H9 (cell line): ENCODE data around the gene RAB11FIP4. TPM values are rescaled to one million over a fixed set of nuclear protein-coding genes. Genes with fewer than 3 reads are reported as not detected.

Experiments
- DNase-seq: peaks from one replicate; pipeline ENCODE4 v3.0.0-alpha.2; 2017
- H2AFZ ChIP-seq: one replicate; pipeline ENCODE4 v1.6.1; 2013; ENCODE audit warnings: mild to moderate bottlenecking, low read length, control low read depth, moderate library complexity
- H2AK5ac ChIP-seq: 2 replicates; pipeline ENCODE4 v1.6.1; 2013; ENCODE audit warnings: low read length, control low read depth, mixed read lengths; ENCODE audit not compliant: insufficient read length
- H2BK120ac ChIP-seq: one replicate; pipeline ENCODE4 v1.6.1; 2013; ENCODE audit warnings: low read depth, mild to moderate bottlenecking, low read length, control low read depth, inconsistent platforms; ENCODE audit not compliant: poor library complexity, severe bottlenecking
- H2BK12ac ChIP-seq: 2 replicates; pipeline ENCODE4 v1.6.1; 2013; ENCODE audit warnings: low read length, control low read depth, mixed read lengths, low read depth; ENCODE audit not compliant: insufficient read length
- H2BK15ac ChIP-seq: 2 replicates; pipeline ENCODE4 v1.6.1; 2013; ENCODE audit warnings: low read depth, low read length, control low read depth
- H2BK20ac ChIP-seq: one replicate; pipeline ENCODE4 v1.6.1; 2013; ENCODE audit warnings: low read depth, mild to moderate bottlenecking, low read length, control low read depth, inconsistent platforms; ENCODE audit not compliant: poor library complexity, severe bottlenecking
- H2BK5ac ChIP-seq: 2 replicates; pipeline ENCODE4 v1.6.1; 2013; ENCODE audit warnings: low read length, control low read depth, mixed read lengths; ENCODE audit not compliant: insufficient read length
- H3K14ac ChIP-seq: 2 replicates; pipeline ENCODE4 v1.6.1; 2013; ENCODE audit warnings: low read length, control low read depth; ENCODE audit not compliant: insufficient read depth
- H3K18ac ChIP-seq: 2 replicates; pipeline ENCODE4 v1.6.1; 2013; ENCODE audit warnings: low read depth, mild to moderate bottlenecking, mixed read lengths, low read length, control low read depth; ENCODE audit not compliant: insufficient read length
- H3K23ac ChIP-seq: 2 replicates; pipeline ENCODE4 v1.6.1; 2013; ENCODE audit warnings: low read length, control low read depth, mixed read lengths, low read depth; ENCODE audit not compliant: insufficient read length
- H3K23me2 ChIP-seq: 2 replicates; pipeline ENCODE4 v1.6.1; 2013; ENCODE audit warnings: low read depth, mild to moderate bottlenecking, mixed read lengths, low read length, control low read depth; ENCODE audit not compliant: insufficient read length, poor library complexity, severe bottlenecking
- H3K27ac ChIP-seq: 2 replicates; pipeline ENCODE4 v1.5.1; 2013; ENCODE audit warnings: low read length, control low read depth, mixed read lengths, low read depth; ENCODE audit not compliant: insufficient read length
- H3K27me3 ChIP-seq: 2 replicates; pipeline ENCODE4 v1.6.1; 2013; ENCODE audit warnings: low read length, control low read depth, inconsistent platforms; ENCODE audit not compliant: insufficient read depth
- H3K4ac ChIP-seq: 2 replicates; pipeline ENCODE4 v1.6.1; 2013; ENCODE audit warnings: low read depth, mild to moderate bottlenecking, control low read depth, inconsistent platforms, low read length, moderate library complexity
- H3K4me1 ChIP-seq: 2 replicates; pipeline ENCODE4 v1.6.1; 2013; ENCODE audit warnings: low read length, control low read depth, inconsistent platforms; ENCODE audit not compliant: insufficient read depth
- H3K4me2 ChIP-seq: 2 replicates; pipeline ENCODE4 v1.6.1; 2013; ENCODE audit warnings: low read length, control low read depth, mixed read lengths; ENCODE audit not compliant: insufficient read length, insufficient read depth
- H3K56ac ChIP-seq: 2 replicates; pipeline ENCODE4 v1.6.1; 2013; ENCODE audit warnings: low read depth, mild to moderate bottlenecking, mixed read lengths, low read length, control low read depth; ENCODE audit not compliant: insufficient read length
- H3K79me1 ChIP-seq: 2 replicates; pipeline ENCODE4 v1.6.1; 2013; ENCODE audit warnings: low read depth, mild to moderate bottlenecking, moderate library complexity, low read length, control low read depth, inconsistent platforms; ENCODE audit not compliant: insufficient read depth, poor library complexity, severe bottlenecking
- H3K79me2 ChIP-seq: 2 replicates; pipeline ENCODE4 v1.6.1; 2013; ENCODE audit warnings: low read length, control low read depth, inconsistent platforms; ENCODE audit not compliant: insufficient read depth
- H3K9ac ChIP-seq: 2 replicates; pipeline ENCODE4 v1.6.1; 2013; ENCODE audit warnings: low read length, control low read depth, mixed read lengths; ENCODE audit not compliant: insufficient read length; ENCODE audit errors: extremely low read depth
- H3K9me3 ChIP-seq: one replicate; pipeline ENCODE4 v1.6.1; 2013; ENCODE audit warnings: low read depth, low read length, inconsistent platforms; ENCODE audit not compliant: control insufficient read depth
- H3T11ph ChIP-seq: one replicate; pipeline ENCODE4 v1.6.1; 2013; ENCODE audit warnings: mild to moderate bottlenecking, low read length, control low read depth, inconsistent platforms
- H4K20me1 ChIP-seq: one replicate; pipeline ENCODE4 v1.6.1; 2013; ENCODE audit not compliant: control insufficient read depth, insufficient read length, insufficient read depth
- H4K5ac ChIP-seq: 2 replicates; pipeline ENCODE4 v1.6.1; 2013; ENCODE audit warnings: low read depth, mild to moderate bottlenecking, mixed read lengths, low read length, control low read depth; ENCODE audit not compliant: insufficient read length
- H4K8ac ChIP-seq: replicated peaks from 2 replicates; pipeline ENCODE4 v1.6.1; 2013; ENCODE audit warnings: low read length, control low read depth, mixed read lengths, low read depth; ENCODE audit not compliant: insufficient read length
- H4K91ac ChIP-seq: 2 replicates; pipeline ENCODE4 v1.6.1; 2013; ENCODE audit warnings: low read depth, mild to moderate bottlenecking, moderate library complexity, mixed read lengths, low read length, control low read depth; ENCODE audit not compliant: insufficient read length
- H3K27ac Mint-ChIP-seq, 3 experiments: 2 replicates in 2 of 3; 3 replicates in 1 of 3; pipeline ENCODE4 v1.8.0; 2020 to 2021; ENCODE audit warnings: mixed read lengths in 3 of 3, mild to moderate bottlenecking in 1 of 3, moderate library complexity in 1 of 3
- H3K27me3 Mint-ChIP-seq: 2 replicates; pipeline ENCODE4 v1.8.0; 2021; ENCODE audit warnings: low read depth, mild to moderate bottlenecking, moderate library complexity, mixed read lengths
- H3K36me3 Mint-ChIP-seq, 3 experiments: 2 replicates in 2 of 3; 3 replicates in 1 of 3; pipeline ENCODE4 v1.8.0; 2020 to 2021; ENCODE audit warnings: low read depth in 3 of 3, mixed read lengths in 3 of 3; ENCODE audit not compliant: insufficient read depth in 1 of 3
- H3K4me1 Mint-ChIP-seq, 2 experiments: 2 replicates each; pipeline ENCODE4 v1.8.0; 2020; ENCODE audit warnings: mixed read lengths in 2 of 2
- H3K4me3 Mint-ChIP-seq, 2 experiments: 2 replicates in 1 of 2; 3 replicates in 1 of 2; pipeline ENCODE4 v1.8.0; 2020 to 2021; ENCODE audit warnings: mild to moderate bottlenecking in 2 of 2, mixed read lengths in 2 of 2, moderate library complexity in 1 of 2
- H3K9me3 Mint-ChIP-seq, 2 experiments: 2 replicates in 1 of 2; 3 replicates in 1 of 2; pipeline ENCODE4 v1.8.0; 2020; ENCODE audit warnings: mild to moderate bottlenecking in 2 of 2, mixed read lengths in 2 of 2, moderate library complexity in 1 of 2
- CTCF ChIP-seq: fragments of 200-600 bp; sonication (generic); conservative IDR thresholded peaks from 3 replicates; pipeline ENCODE4 v1.8.0; 2021; ENCODE audit warnings: antibody characterized with exemption, mild to moderate bottlenecking
- WGBS: extraction: QIAGEN DNeasy Blood & Tissue Kit; methylation state at CpG from one replicate; pipeline ENCODE4 v1.1.7; 2013; ENCODE audit warnings: missing lambda C conversion rate, low lambda C conversion rate, mixed read lengths; ENCODE audit not compliant: insufficient read length; ENCODE audit errors: extremely low coverage; 5-methylcytosine and 5-hydroxymethylcytosine counted together
- total RNA-seq: library from RNA; stranded (reverse); gene quantifications from 2 replicates; pipeline ENCODE4 v1.2.1, GENCODE V29; 2021

Gene RAB11FIP4
- total RNA-seq, 1 experiment from 2014 or later, result 25.7 TPM

- no peaks in the 10 kb centered on the region for H3K9me3 ChIP-seq
- no peak overlapping the region for H2BK5ac ChIP-seq
- no peak overlapping the region for H3K4me3 Mint-ChIP-seq
- peaks cover 20 to 27% of the 10 kb centered on the region in 2 experiments for H3K4me1 Mint-ChIP-seq
- DNase-seq, result no peak
- H4K20me1 ChIP-seq, result no peaks in the 10 kb centered on the region
- H4K5ac ChIP-seq, result no peak overlapping the region
- H3K4me2 ChIP-seq, result no peak overlapping the region
- WGBS, result no CpG with 5 or more reads among the region's 16 CpGs
- no peak overlapping the region for H2BK12ac ChIP-seq
- H3K27me3 Mint-ChIP-seq, result no peaks in the 10 kb centered on the region
- no peak overlapping the region for H3K56ac ChIP-seq
- H3K9me3 Mint-ChIP-seq, result no peaks in the 10 kb centered on the region
- no peaks in the 10 kb centered on the region for H3K79me2 ChIP-seq
- H3K23ac ChIP-seq, result no peak overlapping the region
- no peak for TF ChIP-seq CTCF
- no peak overlapping the region for H3K9ac ChIP-seq
- H3K27ac Mint-ChIP-seq, result no peak overlapping the region
- H3K4me1 ChIP-seq, result 0 out of 2 replicates have a peak, but pooled peaks cover 1% of the 10 kb centered on the region
- no peak overlapping the region for H3T11ph ChIP-seq
- no peak overlapping the region for H2BK120ac ChIP-seq
- H2BK15ac ChIP-seq, result no peak overlapping the region
- H2BK20ac ChIP-seq, result no peak overlapping the region
- no peak overlapping the region for H4K91ac ChIP-seq
- no peak overlapping the region for H3K27ac ChIP-seq
- no peaks in the 10 kb centered on the region for H3K27me3 ChIP-seq
- H2AFZ ChIP-seq, result no peak overlapping the region
- no peak overlapping the region for H3K18ac ChIP-seq
- H3K4ac ChIP-seq, result no peak overlapping the region
- no peak overlapping the region for H4K8ac ChIP-seq
- H3K23me2 ChIP-seq, result no peaks in the 10 kb centered on the region
- no peak overlapping the region for H3K14ac ChIP-seq
- H3K36me3 Mint-ChIP-seq, result no peaks in the 10 kb centered on the region
- H2AK5ac ChIP-seq, result no peak overlapping the region
- H3K79me1 ChIP-seq, result no peaks in the 10 kb centered on the region
Observed at GRCh38 chr17:31475378-31476162, 84.1 kb downstream of the RAB11FIP4 start.
